NCI-H82 treated with DMSO at 0.1 percent for 48 hours (cell line): ENCODE data around the gene FAM83E.
"Not testable (repeated sequence)": the region's sequence is repeated elsewhere in the genome, so short reads cannot be mapped to it uniquely, and the experiment has no call there.

ENCODE experiments used
- DNase-seq: peaks from one replicate; lab custom pipeline; 2025; ENCODE audit not compliant: unreplicated experiment; lab: John Stamatoyannopoulos, UW

Gene FAM83E

DNA sequence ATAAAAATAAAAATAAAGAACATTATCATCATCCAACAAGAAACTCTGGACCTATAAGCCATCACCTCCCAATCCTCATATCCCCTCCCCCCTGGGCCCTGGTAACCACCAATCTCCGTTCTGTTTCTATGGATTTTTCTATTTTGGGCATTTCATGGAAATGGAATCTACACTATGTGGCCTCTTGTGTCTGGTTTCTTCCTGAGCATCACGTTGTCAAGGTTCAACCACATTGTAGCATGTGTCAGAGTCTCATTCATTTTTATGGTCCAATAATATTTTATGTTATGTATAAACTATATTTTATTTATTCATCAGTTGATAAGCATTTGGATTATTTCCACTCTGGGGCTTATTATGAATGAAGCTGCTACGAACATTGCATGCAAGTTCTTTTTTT lies 36.0 kb downstream of the FAM83E start:
- DNase-seq, result no peak

- DNase-seq, result not testable (repeated sequence)
Measured at GRCh38 chr19:48577908-48578307, 37.0 kb downstream of the FAM83E start.

GRCh38 chr19:48575931-48576622 lies 38.8 kb downstream of the FAM83E start:
- DNase-seq, result no peak

DNA sequence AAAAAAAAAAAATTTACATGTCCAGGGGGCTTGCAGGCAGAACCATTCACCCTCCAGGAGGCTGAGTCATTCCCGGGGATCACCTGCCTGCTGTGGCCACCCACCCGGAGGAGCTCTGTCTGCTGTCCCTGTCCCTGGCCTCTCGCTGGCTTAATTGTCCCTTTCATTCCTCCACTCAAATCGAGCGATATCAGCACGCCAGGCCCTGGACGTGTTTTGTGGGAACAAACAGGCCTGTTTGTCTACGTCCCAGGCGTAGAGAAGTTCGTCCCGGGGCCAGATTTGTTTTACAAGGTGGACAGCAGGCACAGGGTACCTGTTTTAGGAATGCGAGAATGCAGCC lies 41.7 kb downstream of the FAM83E start:
- no peak for DNase-seq

DNA sequence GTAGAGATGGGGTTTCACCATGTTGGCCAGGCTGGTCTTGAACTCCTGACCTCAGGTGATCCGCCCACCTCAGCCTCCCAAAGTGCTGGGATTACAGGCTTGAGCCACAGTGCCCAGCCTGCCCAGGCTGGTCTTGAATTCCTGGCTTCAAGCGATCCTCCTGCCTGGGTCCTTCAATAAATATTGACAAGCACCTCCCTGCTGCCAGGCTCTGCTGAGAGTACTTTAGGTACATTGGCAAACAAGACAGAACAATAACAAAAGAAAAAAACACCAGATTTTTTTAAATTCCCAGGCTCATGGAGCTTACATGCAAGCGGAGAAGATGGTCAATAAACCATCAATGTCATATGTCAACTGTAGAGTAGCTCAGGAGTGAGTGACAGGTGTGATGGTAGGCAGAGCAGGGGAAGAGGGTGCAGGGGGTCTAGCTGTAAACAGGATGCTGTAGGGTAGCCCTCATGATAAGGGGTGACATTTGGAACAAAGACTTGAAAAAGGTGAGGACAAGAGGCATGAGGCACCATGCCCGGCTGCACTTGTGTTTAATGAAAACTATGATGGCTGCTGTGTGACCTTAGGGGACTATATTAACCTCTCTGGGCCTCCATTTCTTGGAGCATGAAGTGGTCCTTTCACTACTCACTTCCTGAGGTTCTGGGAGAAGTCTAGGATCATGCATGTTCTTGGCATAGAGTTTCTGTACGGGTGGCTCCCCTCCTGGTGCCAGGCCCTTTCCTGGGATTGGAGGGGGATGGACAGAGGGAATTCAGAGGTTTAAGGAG lies 43.3 kb downstream of the FAM83E start:
- no peak for DNase-seq

DNA sequence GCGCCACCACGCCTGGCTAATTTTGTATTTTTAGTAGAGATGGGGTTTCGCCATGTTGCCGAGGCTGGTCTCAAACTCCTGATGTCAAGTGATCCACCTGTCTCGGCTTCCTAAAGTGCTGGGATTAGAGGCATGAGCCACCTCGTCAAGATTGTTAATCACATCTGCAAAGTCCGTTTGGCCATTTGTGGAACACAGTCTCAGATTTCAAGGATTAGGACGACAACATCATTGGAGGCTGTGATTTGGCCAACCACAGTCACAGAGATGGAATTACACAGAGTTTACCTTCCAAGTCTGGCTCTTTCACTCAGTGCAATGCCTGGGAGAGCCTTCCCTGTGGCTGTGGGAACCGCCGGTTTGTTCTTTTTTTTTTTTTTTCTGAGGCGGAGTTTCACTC lies 45.1 kb downstream of the FAM83E start:
- DNase-seq, result peak; percentile 89

- no peak for DNase-seq
Measured at GRCh38 chr19:48568345-48568886, 46.5 kb downstream of the FAM83E start.

GRCh38 chr19:48565090-48565489 lies 49.8 kb downstream of the FAM83E start:
- DNase-seq, result no peak
